Left lung (tissue), 10 donors: ENCODE data around the gene RPL6. TPM values are rescaled to one million over a fixed set of nuclear protein-coding genes. Genes with fewer than 3 reads are reported as not detected.

Source experiments
- ATAC-seq: fragments of 200-7000 bp; cut with Tn5 transposase; one replicate; pipeline ENCODE4 v1.9.1; 2020; ENCODE audit warnings: moderate library complexity
- DNase-seq, 4 donors: peaks; one replicate each; pipeline ENCODE4 v3.0.0-alpha.2; 2013 to 2020
- H3K27ac ChIP-seq, 2 donors: fragments of 200-600 bp; sonication (generic) in 1 of 2; one replicate each; pipeline versions ENCODE4 v1.5.0 to v1.8.0; 2020 to 2021
- H3K27me3 ChIP-seq, 2 donors: fragments of 200-600 bp; sonication (generic) in 1 of 2; one replicate each; pipeline versions ENCODE4 v1.5.0 to v1.8.0; 2020 to 2021
- H3K36me3 ChIP-seq, 2 donors: fragments of 200-600 bp; sonication (generic) in 1 of 2; one replicate each; pipeline versions ENCODE4 v1.5.0 to v1.8.0; 2020 to 2021
- H3K4me1 ChIP-seq, 2 donors: fragments of 200-600 bp; one replicate each; pipeline ENCODE4 v1.8.0; 2021
- H3K4me3 ChIP-seq, 2 donors: fragments of 200-600 bp; sonication (generic) in 1 of 2; one replicate each; pipeline versions ENCODE4 v1.5.0 to v1.8.0; 2020 to 2021; ENCODE audit warnings: mild to moderate bottlenecking in 1 of 2
- H3K9me3 ChIP-seq, 2 donors: fragments of 200-600 bp; sonication (generic) in 1 of 2; one replicate each; pipeline versions ENCODE4 v1.5.0 to v1.8.0; 2020 to 2021
- CTCF ChIP-seq, 2 donors: fragments of 200-600 bp; sonication (generic) in 1 of 2; IDR thresholded peaks; one replicate each; pipeline versions ENCODE4 v1.5.0 to v1.8.0; 2021; ENCODE audit warnings: antibody characterized with exemption in 2 of 2
- intact Hi-C, 2 donors: fragments of 100-400 bp; cut with DNase I; formaldehyde crosslinking; loops; one replicate each; pipeline versions ENCODE4 v1.11.2 to v1.14.2; 2022
- polyA plus RNA-seq, 6 donors: library from polyadenylated mRNA; unstranded; fragments of 120-200 nt; gene quantifications; one replicate each; pipeline ENCODE4 v1.2.1, GENCODE V29; 2013; ENCODE audit not compliant: insufficient read length in 6 of 6
- total RNA-seq, 2 donors: library from RNA; stranded (reverse); fragmentation: NEBNext Ultra II Directional; extraction: Animal tissue kit (Norgen Biotek cat#: 25700); gene quantifications; one replicate each; pipeline ENCODE4 v1.2.1, GENCODE V29; 2021
- donor health status: DM: no; HTN: yes; CAD: no.
- donor health status: DM: no; HTN: no; CAD: no.

Gene RPL6
- total and polyA plus RNA-seq, 8 donors, result 954 to 2,888 (median 2,613) TPM

- intact Hi-C loops, result no loop called here
- Histone ChIP-seq H3K27me3 (no peaks in the 10 kb centered on the region), H3K36me3 (no peaks in the 10 kb centered on the region), H3K27ac (no peak overlapping the region), H3K4me1 (peaks cover 0 to 7% of the 10 kb centered on the region in 2 donors), H3K9me3 (no peaks in the 10 kb centered on the region), H3K4me3 (no peak overlapping the region)
- no peak for ATAC-seq
- DNase-seq, result no peak
- TF ChIP-seq CTCF (IDR thresholded peaks at IDR 0.05), result no peak
These were observed 52.2 kb downstream of the RPL6 start for GRCh38 chr12:112357214-112357613.

Other genes starting within 250 kb of the RPL6 start
- 10 to 100 TPM; 41.3 to 51.4 TPM for gene HECTD4, start 27.2 kb downstream of the RPL6 start, total RNA-seq
- 10 to 100 TPM; 61.2 to 78.6 (median 66.6) TPM for gene HECTD4, start 27.2 kb downstream of the RPL6 start, polyA plus RNA-seq
- gene PTPN11, start 9.3 kb upstream of the RPL6 start, total RNA-seq, result 100 to 1,000 TPM; 100 to 118 TPM
- gene PTPN11, start 9.3 kb upstream of the RPL6 start, polyA plus RNA-seq, result 10 to 100 TPM; 56.5 to 68.7 (median 63.6) TPM